Skin of body (tissue), 2 donors: ENCODE data around the gene FBXL5. TPM values are rescaled to one million over a fixed set of nuclear protein-coding genes. Genes with fewer than 3 reads are reported as not detected.

Experiments
- DNase-seq: peaks from one replicate; lab custom pipeline; 2025; lab: John Stamatoyannopoulos, UW
- total RNA-seq: library from RNA; depleted of rRNA; stranded (reverse); fragments of >200 nt; gene quantifications from one replicate; pipeline ENCODE4 v1.2.3, GENCODE V29; 2014

FBXL5 gene
- total RNA-seq, 1 donor from 2014 or later, result 104 TPM

- no peak for DNase-seq
Measured at GRCh38 chr4:15563871-15564270, 91.3 kb downstream of the FBXL5 start.

GRCh38 chr4:15562623-15563022 lies 92.5 kb downstream of the FBXL5 start:
- no peak for DNase-seq

- no peak for DNase-seq
Measured at GRCh38 chr4:15562114-15562513, 93.0 kb downstream of the FBXL5 start.

DNA sequence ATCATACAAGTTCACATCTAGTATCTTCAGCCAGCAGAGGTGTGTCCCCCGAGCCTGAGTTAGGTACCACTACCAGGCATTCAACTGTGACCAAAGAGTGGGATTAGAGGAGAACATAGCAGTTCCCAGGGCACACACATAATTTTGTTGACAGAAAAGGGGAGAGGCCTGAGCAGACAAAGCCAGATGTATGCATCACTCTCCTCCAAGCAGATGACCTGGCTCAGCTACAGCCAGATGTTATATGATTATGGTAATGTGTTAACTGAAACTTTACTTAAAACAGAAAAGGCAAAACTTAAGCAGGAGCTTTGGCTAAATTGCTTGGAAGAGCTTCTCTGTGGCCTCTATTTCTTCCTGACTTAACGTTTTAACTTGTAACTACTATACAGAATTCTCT lies 96.6 kb downstream of the FBXL5 start:
- DNase-seq, result no peak

- no peak for DNase-seq
Measured at GRCh38 chr4:15557786-15558550, 97.2 kb downstream of the FBXL5 start.

DNA sequence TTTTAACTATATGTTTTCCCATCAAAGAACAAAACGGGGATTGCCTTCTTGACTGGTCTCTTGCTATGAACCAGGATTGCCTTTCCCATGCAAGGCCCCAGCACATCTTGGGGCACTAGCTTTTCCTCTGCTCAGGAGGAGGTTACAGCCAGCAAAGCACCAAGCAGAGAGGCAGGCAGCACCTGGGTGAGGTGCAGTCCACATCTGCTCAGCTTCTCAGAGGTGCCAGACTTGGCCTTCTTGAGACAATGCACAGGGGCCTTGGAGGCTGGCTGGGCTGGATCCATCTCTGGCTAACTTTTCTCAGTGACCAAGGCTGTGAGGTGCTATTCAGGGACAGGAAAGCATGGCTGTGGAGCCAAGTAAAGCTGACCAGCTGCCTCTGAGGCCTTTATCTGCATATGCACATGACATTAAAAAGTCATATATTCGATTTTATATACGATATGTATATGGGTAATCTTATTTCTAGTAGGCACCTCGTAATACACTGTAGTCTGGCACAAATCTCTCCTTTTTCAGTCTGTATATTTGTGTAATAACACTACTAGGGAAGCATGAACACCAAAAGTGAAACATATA lies 98.6 kb downstream of the FBXL5 start:
- DNase-seq, result no peak

Other genes starting within 250 kb of the FBXL5 start
- 3.7 TPM for gene C1QTNF7, start 227.3 kb downstream of the FBXL5 start, total RNA-seq
- gene CC2D2A, start 185.5 kb downstream of the FBXL5 start, total RNA-seq, result 13.2 TPM
- gene FAM200B, start 26.5 kb upstream of the FBXL5 start, total RNA-seq, result 20.3 TPM
- 6.8 TPM for gene BST1, start 47.7 kb upstream of the FBXL5 start, total RNA-seq
- gene CD38, start 123.0 kb upstream of the FBXL5 start, total RNA-seq, result 0.39 TPM